NCI-H2081 treated with DMSO at 0.1 percent for 48 hours (cell line): ENCODE data around the gene NDUFV3.
A peak's percentile ranks its signal among the peaks of the same experiment; 100 is the strongest.
"Not testable (repeated sequence)": the region's sequence is repeated elsewhere in the genome, so short reads cannot be mapped to it uniquely, and the experiment has no call there.

ENCODE experiments used
- DNase-seq: peaks from one replicate; lab custom pipeline; 2025; lab: John Stamatoyannopoulos, UW

The NDUFV3 gene

GRCh38 chr21:42892931-42893755 lies at the start of gene NDUFV3:
TSS of gene NDUFV3 (plus strand) at chr21:42893309. CDS start at chr21:42893334, 25 bp downstream.
- DNase-seq: peak; percentile 93

- DNase-seq: no peak
These were observed 48.5 kb upstream of the NDUFV3 start for GRCh38 chr21:42844411-42845113.

GRCh38 chr21:42845296-42845965 lies 47.7 kb upstream of the NDUFV3 start:
- DNase-seq: no peak

GRCh38 chr21:42846221-42846620 lies 46.9 kb upstream of the NDUFV3 start:
- DNase-seq: no peak

GRCh38 chr21:42847051-42847707 lies 45.9 kb upstream of the NDUFV3 start:
- no peak for DNase-seq

GRCh38 chr21:42847726-42848125 lies 45.4 kb upstream of the NDUFV3 start:
- DNase-seq: no peak

- DNase-seq: not testable (repeated sequence)
These were observed 44.8 kb upstream of the NDUFV3 start for GRCh38 chr21:42848144-42848931.

GRCh38 chr21:42848932-42849758 lies 44.0 kb upstream of the NDUFV3 start:
- DNase-seq: no peak

- no peak for DNase-seq
These were observed 43.2 kb upstream of the NDUFV3 start for GRCh38 chr21:42849759-42850412.

- no peak for DNase-seq
These were observed 42.6 kb upstream of the NDUFV3 start for GRCh38 chr21:42850463-42850862.

- no peak for DNase-seq
These were observed 42.2 kb upstream of the NDUFV3 start for GRCh38 chr21:42850866-42851391.

GRCh38 chr21:42851812-42852665 lies 41.1 kb upstream of the NDUFV3 start:
- no peak for DNase-seq

GRCh38 chr21:42852925-42853570 lies 40.1 kb upstream of the NDUFV3 start:
- no peak for DNase-seq

- DNase-seq: no peak
These were observed 39.5 kb upstream of the NDUFV3 start for GRCh38 chr21:42853621-42854020.

GRCh38 chr21:42854246-42855010 lies 38.7 kb upstream of the NDUFV3 start:
- DNase-seq: no peak

- DNase-seq: no peak
These were observed 37.8 kb upstream of the NDUFV3 start for GRCh38 chr21:42855171-42855936.

GRCh38 chr21:42855937-42856335 lies 37.2 kb upstream of the NDUFV3 start:
- DNase-seq: no peak
